HG03066 (cell line): ENCODE data around the gene CHMP1B.

Source experiments
- ATAC-seq: cut with Tn5 transposase; IDR thresholded peaks from one replicate; pipeline ENCODE4 v1.9.1; 2021; ENCODE audit warnings: low read depth; ENCODE audit not compliant: unreplicated experiment

Gene CHMP1B

DNA sequence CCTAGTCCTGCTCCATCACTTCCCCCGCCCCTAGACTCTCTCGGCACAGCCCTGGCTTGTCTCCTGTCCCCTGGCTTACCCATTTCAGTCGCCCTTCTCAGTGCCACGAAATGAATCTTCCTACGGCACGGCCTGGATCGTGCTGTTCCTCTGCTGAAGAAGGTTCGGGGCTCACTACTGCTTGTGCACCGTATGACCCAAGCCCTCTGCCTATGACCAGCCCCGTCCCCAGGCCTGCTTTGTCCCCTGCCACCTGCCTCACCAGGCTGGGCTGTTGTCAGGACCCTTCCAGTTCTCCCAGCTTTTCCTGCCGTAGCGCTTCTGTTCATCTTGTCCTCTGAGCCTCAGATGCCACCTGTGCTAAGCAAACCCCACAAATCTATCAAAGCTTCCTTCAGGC lies 13.9 kb downstream of the CHMP1B start:
- ATAC-seq, result no peak

- ATAC-seq, result no peak
These were observed 15.1 kb downstream of the CHMP1B start for GRCh38 chr18:11866329-11866728.

DNA sequence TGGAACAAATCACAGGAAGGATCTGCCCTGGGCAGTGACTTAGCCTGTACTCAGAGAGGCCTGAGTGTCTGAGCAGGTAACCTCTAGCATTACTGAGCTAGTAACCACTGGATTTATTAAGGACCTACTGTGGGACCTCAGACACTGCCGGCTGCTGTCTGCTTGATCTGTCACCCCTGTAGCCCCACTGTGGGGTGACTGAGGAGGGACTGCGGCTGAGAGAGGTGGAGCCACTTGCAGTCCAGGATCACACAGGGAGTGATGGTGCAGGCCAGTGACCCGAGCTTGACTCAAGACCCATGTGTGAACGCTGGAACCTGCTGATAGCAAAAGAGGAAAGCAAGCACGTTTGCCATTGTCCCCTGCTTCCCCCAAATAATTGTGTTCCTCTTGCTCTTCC lies 15.6 kb downstream of the CHMP1B start:
- ATAC-seq, result no peak

DNA sequence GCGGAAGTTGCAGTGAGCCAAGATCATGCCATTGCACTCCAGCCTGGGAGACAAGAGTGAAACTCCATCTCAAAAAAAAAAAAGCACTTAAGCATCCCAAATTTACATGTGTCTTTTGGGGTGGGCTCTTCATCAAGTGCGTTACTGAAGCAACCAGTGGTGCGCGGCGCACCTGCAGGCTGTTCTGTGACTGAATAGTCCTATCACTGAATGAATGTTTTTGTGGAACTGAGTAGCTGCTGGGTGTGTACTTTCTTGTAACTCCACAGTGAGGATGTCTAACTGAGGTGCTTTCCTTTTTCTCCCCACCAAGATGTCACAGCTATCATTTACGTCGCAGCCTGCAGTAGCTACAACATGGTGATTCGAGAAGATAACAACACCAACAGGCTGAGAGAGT lies 17.0 kb downstream of the CHMP1B start:
- no peak for ATAC-seq

GRCh38 chr18:11871501-11871900 lies 20.3 kb downstream of the CHMP1B start:
- no peak for ATAC-seq

DNA sequence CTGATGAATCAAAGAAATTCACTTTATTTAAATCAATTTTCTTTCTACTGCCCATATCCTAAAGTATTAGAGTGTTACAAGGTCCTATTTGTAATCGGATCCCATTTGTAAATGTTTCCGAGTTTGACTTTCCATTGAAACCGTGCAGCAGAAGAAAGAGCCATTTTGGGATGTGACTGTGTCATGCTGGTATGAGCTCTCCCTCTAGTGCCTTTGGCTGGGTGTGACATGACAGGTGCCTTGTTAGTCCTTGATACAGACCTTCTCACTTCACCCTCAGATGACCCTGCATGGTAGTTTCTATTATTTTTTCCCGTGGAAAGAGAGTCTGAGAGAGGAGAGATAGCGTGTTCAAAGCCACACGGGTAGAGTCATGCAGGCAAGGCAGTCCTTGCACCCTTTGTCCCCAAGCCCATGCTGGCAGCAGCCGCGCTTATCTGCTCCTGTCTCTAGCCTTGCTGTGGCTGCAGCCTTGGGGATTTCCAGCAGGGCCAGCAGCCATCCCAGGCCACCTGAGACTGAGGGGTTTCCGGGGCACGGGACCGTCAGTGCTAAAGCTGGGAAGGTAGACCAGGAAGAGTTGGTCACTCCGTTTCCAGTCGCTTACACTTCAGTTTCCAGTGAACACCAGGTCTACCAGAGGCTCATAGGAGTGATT lies 21.4 kb downstream of the CHMP1B start:
- ATAC-seq, result no peak

DNA sequence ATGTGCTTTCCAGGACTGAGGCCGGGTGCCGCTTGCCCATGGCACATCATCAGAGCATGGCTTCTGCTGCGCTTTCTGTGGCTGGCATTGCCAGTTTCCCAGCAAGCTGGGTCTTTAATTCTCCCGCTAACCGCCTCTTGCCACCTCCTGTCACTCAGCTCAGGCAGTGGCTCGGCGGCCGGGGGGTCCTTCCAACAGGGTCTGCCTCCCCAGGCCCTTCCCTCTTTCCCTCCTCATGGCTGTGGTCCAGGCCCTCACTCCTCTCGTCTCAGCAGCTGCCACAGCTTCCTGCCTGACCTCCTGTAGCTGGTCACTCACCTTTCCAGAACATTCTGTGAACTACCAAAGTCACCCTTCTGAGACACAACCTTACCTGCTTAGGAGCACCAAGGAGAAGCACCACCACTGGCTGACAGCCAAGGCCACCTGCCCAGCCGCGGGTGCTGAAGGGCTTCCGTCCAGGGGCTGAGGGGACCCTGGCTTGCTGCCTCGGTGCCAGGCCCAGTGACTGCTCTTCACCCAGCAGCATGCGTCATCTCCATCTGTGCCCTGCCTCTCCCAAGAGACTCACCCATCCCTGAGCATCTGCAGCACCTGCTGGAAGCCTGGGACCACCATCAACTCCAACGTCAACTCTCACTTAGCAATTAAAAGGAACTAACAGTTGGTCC lies 22.6 kb downstream of the CHMP1B start:
- ATAC-seq, result no peak

DNA sequence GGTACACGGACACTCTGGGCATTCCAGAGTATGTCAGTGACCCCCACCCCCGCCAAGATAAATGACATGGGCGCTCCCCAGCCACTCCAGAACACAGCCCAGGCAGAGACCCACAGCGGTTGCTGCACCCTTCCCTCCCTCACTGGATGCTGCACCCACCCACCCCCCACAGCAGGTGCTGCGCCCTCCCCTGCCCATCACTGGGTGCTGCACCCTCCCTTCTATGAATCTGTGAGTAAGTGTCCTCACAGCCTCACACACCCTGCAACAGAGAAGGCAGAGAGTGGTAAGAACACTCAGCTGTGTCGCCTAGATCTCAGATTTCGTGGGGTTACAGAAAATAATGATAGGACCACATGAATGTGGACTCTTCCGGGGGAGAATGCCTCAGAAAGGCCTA lies 23.5 kb downstream of the CHMP1B start:
- ATAC-seq, result no peak

- no peak for ATAC-seq
These were observed 26.4 kb downstream of the CHMP1B start for GRCh38 chr18:11877497-11878135.

- no peak for ATAC-seq
These were observed 29.5 kb downstream of the CHMP1B start for GRCh38 chr18:11880586-11881304.

- ATAC-seq, result no peak
These were observed 31.4 kb downstream of the CHMP1B start for GRCh38 chr18:11882636-11883035.

DNA sequence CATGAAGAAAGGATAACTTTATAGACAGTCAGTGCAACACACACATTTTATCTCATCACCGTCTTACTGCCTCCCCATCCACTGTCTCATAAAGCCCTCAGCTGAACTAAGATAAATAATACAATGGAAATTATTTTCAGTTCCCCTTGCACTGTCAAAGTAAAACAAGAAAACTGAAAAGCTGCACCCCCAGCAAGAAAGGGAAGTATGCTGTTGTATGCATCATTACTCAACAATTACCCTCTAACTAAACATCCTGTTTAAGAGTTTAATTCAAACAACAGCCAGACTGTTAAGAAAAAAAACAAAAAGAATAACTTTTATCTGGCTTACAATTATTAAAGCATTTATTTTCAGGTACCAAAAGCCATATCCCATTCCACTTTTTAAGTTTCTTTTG lies 31.9 kb downstream of the CHMP1B start:
- ATAC-seq, result peak; percentile 63

GRCh38 chr18:11884396-11885030 lies 33.3 kb downstream of the CHMP1B start:
- no peak for ATAC-seq

DNA sequence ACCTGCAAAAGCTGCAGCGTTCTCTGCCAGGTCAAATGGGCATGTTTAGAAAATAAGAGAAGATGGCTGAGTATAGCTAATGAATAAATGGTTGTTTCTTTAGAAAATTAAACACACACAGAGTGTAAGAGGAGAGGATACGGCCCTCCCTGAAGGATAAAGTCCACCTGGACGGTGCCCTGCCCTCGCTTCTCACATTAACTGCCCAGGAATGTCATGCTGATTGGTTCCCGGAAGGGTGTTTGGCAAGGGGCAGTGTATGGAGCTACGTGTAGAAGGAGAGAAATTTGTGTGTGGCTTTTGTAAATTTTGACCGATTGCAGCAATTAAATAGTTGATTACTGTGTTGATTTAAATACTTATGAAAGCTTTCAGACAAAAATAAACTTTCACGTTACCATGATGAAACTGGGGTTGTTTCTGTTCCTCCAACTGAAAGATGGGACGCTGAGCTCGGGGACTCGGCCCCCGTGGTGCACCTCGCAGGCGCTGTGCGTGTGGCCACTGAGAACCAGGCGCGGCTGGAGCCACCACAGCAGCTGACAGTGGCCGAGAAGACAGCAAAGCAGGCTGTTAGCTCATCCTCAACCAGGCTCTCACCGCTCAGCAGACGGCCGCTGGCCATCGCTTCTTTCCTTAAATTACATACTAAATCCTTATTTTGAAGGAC lies 34.2 kb downstream of the CHMP1B start:
- ATAC-seq, result no peak

DNA sequence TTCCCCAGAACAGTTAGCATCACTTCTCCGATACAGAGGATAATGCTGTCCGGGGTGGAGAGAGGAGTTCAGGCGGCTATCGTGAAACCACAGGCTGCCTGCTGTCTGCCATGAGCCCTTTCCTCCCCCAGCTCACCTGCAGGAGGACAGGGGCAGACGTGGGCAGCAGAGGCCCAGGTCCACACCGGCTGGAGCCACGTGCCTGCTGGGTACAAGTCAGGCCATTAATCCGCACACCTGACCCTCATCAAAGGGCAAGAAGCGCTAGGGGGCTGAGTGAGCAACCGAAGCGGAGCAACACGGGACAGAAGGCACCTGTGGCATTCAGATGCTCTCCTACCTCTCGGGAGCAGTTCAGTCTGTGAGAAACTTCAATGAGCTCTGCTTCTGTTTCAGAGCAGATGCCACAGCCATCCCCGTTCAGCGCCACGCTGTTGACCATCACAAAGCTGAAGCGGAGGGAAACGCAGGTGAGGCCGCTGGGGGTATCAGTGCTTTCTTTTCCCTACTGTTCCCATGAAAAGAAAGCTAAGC lies 35.4 kb downstream of the CHMP1B start:
- no peak for ATAC-seq

GRCh38 chr18:11887328-11888128 lies 36.3 kb downstream of the CHMP1B start:
- no peak for ATAC-seq

DNA sequence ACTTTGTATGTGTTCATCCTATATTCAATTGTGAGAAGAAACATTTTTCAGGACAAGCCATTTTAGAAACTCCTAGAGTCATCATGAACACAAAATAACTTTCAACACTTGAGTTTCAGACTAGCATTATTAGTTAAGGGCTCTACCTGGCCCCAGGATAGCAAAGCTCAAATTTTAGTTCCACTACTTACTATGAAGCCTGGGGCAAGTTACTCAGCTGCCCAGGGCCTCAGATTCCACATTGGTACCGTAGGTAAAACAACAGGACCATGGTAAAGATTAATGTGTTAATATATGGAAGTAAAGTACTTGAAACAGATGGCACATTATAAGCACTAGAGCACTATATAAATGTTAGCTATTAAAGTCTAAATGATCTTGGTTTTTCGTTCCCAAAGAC lies 37.5 kb downstream of the CHMP1B start:
- no peak for ATAC-seq

DNA sequence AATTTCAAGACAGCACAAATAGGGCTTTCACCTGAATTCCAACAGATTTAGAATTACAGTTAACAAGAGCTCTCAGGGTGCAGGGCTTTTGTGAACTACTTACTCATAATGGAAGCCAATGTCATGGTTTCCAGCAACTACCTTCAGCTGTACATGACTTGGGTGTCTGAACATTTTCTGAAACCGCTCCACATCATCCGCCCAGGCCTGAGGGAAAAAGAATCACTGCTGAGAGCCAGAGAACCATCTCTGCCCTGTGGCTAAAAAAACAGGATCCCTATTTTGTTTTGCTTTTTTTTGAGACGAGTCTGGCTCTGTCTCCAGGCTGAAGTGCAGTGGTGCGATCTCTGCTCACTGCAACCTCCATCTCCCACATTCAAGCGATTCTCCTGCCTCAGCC lies 38.1 kb downstream of the CHMP1B start:
- no peak for ATAC-seq

- no peak for ATAC-seq
These were observed 40.5 kb downstream of the CHMP1B start for GRCh38 chr18:11891737-11892136.
